ENCODE data around the gene CHCHD3.
"Not testable (repeated sequence)": the region's sequence is repeated elsewhere in the genome, so short reads cannot be mapped to it uniquely, and the experiment has no call there.

Gene CHCHD3

GRCh38 chr7:132897093-132897687, 184.7 kb downstream of the CHCHD3 start:
- DNase-seq, result no peak

GRCh38 chr7:132895231-132895630, 186.7 kb downstream of the CHCHD3 start:
- no peak for DNase-seq

- DNase-seq, result no peak
These were observed 188.3 kb downstream of the CHCHD3 start for GRCh38 chr7:132893560-132893959.

- not testable (repeated sequence) for DNase-seq
These were observed 189.1 kb downstream of the CHCHD3 start for GRCh38 chr7:132892744-132893143.

GRCh38 chr7:132891554-132891953, 190.3 kb downstream of the CHCHD3 start:
- DNase-seq, result no peak

DNA sequence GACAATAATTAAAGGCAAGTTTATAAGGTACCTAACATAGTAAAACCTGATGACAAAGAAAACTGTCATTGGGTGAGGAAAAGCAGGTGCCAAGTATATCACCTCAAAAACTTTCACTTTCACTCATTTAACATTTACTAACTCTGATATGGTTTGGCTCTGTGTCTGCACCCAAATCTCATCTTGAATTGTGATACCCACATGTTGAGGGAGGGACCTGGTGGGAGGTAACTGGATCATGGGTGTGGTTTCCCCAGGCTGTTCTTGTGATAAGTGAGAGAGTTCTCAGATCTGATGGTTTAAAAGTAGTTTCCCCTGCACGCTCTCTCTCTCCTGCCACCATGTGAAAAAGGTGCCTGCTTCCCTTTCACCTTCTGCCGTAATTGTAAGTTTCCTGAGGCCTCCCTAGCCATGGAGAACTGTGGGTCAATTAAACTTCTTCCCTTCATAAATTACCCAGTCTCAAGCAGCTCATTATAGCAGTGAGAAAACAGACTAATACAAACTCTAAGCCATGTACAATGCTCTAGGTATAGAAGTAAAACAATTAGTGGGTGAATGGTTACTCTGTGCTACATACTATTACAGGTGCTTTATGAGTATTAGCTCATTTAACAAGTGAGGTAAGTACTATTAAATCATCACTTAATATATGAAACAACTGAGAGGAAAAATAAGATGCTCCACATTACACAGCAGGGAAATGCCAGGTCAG, 199.0 kb downstream of the CHCHD3 start:
- no peak for DNase-seq

DNA sequence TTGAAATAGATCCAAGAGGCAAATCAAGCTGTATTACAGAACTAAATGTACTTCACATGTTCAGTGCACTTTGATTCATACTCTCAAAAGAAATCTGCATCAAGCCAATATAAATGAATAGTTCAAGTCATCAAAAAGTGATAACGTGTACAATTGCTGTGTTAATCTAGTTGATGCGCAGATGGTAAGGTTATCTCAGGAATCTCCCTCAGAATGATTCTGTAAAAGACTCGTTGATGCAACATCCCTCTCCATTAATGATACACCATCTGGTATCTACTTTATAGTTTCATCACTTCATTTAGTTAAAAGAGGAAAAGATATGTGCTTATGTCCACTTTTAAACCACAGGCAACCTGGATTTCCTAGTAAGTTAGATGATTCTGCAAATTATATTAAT, 200.6 kb downstream of the CHCHD3 start:
- DNase-seq, result no peak

DNA sequence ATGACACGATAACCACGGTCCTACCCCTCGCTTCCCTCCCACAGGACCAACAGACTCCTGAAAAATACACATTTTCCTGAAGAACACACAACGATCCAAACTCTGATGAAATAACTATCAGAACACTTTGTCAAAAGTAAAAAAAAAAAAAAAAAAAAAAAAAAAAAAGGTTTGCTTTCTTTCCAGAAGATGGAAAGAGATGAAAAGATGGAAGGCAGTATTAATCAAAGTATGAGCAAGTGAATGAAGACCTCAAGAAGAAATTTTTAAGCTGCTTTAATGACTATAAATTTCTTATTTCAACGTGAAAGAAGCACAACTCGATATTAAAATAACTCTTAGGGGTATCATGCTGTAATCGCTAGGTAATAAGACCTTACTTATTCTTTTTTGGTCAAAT, 202.3 kb downstream of the CHCHD3 start:
- DNase-seq, result no peak

GRCh38 chr7:132878204-132878919, 203.5 kb downstream of the CHCHD3 start:
- no peak for DNase-seq

GRCh38 chr7:132877573-132877972, 204.3 kb downstream of the CHCHD3 start:
- DNase-seq, result no peak

- no peak for DNase-seq
These were observed 205.3 kb downstream of the CHCHD3 start for GRCh38 chr7:132876576-132876975.

DNA sequence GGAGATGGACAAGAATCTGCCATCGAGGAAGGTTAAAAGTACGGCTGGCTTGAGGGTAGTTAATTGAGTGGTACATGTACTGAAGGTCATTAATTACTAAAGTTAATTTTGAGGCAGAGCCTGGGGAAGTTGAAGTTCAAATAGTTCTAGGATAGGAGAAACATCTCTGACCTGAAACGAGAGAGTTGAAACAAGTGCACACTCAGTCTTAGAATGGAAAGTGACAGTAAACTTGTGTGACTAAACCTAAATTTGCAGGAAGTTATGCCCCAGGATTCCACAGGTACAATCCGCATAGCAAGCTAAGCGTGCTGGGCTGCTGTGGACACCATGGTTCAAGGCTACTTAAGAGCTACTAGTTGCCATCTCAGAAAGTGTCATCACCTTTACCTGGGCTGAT, 209.9 kb downstream of the CHCHD3 start:
- no peak for DNase-seq

GRCh38 chr7:132871419-132871818, 210.5 kb downstream of the CHCHD3 start:
- no peak for DNase-seq

DNA sequence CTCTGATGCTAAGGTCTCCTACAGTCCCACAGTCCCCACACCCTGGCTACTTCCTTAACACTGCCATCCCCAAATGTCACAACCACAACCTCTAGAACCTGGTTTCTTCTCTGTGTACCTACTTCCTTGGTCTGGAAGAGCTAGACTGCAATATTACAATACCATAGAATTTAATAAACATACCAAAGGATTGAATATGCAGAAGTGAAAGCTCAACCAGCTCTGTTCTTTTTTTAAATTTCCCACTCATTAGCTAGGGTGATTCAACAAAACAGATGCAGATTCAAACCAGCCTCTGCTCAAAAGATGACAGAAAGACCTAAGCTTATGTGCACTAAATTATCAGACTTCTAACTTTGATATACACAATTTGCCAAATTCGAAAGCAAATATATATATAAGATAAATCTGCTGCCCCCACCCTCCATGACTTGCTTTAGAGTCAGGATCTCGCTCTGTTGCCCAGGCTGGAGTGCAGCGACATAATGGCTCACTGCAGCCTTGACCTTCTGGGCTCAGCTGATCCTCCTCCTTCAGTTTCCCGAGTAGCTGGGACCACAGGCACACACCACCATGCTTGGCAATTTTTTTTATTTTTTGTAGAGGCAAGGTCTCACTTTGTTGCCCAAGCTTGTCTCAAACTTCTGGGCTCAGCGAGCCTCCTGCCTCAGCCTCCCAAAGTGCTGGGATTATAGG, 212.6 kb downstream of the CHCHD3 start:
- DNase-seq, result no peak

DNA sequence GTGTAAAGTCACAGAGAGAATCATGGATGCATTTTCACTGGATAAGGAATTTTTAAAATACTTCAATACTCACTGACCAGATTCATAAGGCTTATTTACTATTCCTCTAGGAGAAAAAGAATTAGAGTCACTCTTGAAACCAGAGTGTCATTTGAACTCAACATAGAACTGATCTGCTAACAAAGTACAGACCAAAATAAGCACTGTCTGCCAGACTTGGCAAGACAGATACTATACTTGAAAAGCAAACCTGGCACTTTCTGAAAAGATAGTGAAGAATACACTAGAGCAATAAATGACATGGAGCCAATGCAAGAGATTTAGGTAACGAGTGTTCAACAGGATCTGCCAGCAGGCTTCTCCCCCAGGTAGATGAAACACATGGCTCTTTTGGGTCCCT, 215.3 kb downstream of the CHCHD3 start:
- no peak for DNase-seq

GRCh38 chr7:132866144-132866531, 215.8 kb downstream of the CHCHD3 start:
- DNase-seq, result no peak

DNA sequence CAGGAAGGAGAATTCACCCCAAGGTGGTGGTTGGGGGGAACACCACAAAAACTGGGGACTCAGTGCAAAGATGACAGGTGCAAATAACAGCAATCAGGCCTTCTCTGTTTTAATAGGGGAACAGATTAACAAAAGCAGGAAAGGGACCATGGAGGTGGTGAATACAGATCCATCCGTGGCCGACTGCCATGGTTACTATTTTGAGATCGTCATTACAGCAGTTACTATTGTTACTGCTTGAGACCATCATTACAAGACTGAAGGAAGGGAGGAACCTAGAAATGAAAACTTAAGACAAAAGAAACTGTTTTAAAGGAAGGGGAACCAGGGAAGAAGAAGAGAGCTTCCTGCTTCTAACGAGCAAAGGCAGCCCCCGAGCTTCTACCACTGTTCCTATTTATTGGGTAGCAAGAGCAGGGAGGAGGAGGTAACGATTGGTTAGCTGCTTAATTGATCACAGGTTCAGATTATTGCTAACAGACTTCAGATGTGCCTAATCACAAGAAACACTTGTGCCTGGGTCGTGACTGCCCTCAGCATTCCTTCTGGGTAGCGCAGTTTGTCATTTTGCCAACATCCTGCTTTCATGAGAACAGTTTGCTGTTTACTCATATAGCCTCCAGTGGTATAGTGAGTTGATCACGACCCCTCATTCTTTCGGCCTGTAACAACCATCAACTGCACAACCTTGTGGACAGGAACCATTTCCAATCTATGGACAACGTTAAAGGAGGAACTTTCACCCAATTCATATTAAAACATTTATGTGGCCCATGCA, 216.3 kb downstream of the CHCHD3 start:
- no peak for DNase-seq

GRCh38 chr7:132861940-132862554, 219.8 kb downstream of the CHCHD3 start:
- no peak for DNase-seq

DNA sequence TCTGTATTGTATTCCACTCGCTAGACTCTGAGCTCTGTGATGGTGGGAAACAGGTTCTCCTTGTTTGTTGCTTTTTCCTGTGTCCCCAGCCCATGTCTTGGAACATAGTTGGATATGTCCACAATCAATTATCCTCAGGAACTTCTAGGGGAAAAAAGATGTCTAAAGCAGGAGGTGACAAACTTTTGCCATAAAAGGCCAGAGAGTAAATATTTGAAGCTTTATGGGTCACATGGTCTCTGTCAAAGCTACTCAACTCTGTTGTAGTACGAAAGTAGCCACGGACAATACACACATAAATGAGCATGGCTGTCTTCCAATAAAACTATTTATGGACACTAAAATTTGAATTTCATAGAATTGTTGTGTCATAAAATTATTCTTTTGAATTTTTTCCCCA, 220.5 kb downstream of the CHCHD3 start:
- DNase-seq, result no peak

GRCh38 chr7:132859199-132859598, 222.7 kb downstream of the CHCHD3 start:
- DNase-seq, result no peak

DNA sequence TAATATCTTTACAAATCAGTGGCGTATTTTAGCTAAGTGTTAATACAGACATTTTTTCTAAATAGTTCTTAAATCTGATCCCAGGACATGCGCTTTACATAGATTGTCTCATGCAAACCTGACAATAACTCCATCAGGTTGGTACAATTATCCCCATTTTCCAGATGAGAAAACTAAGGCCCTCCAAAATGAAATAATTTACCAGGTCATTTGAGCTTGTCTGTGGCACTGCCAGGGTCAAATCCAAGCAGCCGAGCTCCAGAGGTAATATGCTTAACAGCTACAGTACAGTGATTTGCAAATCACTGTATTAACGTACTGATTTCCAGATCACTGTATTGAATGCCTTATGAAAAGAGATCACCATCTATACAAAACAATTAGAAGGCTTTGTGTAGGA, 223.1 kb downstream of the CHCHD3 start:
- no peak for DNase-seq

DNA sequence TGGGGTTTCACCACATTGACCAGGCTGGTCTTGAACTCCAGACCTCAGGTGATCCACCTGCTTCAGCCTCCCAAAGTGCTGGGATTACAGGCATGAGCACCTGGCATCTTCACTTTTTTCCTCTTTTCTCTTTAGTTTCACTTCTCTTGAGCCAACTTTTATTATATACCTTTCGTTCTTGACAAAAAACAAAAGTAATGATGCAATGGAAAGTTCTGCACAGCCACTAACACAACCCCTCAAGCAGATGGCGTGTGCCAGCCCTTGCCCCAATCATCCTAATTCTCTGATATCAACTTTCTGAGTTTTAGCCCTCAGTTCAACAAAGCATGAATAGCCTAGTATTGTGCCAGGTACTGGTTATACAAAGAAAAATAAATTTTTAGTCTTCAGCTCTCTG, 223.6 kb downstream of the CHCHD3 start:
- no peak for DNase-seq
